ENCODE results near the gene SLC41A3.

The SLC41A3 gene

GRCh38 chr3:126106336-126107202 lies 22.6 kb upstream of the SLC41A3 start:
- no peak for DNase-seq (ENCODE audit: insufficient read length, low spot score)
- no peak for FAIRE-seq
- TF ChIP-seq CTCF (IDR thresholded peaks at IDR 0.05; ENCODE audit: insufficient read depth, missing control alignments): no peak

- DNase-seq (ENCODE audit: insufficient read length, low spot score): no peak
- no peak for TF ChIP-seq CTCF (IDR thresholded peaks at IDR 0.05; ENCODE audit: insufficient read depth, missing control alignments)
- no peak for FAIRE-seq
These were observed 21.8 kb upstream of the SLC41A3 start for GRCh38 chr3:126105691-126106187.

- DNase-seq (ENCODE audit: insufficient read length, low spot score): no peak
- no peak for FAIRE-seq
- no peak for TF ChIP-seq CTCF (IDR thresholded peaks at IDR 0.05; ENCODE audit: insufficient read depth, missing control alignments)
These were observed 21.1 kb upstream of the SLC41A3 start for GRCh38 chr3:126104742-126105605.

GRCh38 chr3:126104028-126104635 lies 20.2 kb upstream of the SLC41A3 start:
- FAIRE-seq (no peak), DNase-seq (ENCODE audit: insufficient read length, low spot score) (no peak)
- no peak for TF ChIP-seq CTCF (IDR thresholded peaks at IDR 0.05; ENCODE audit: insufficient read depth, missing control alignments)

- TF ChIP-seq CTCF (IDR thresholded peaks at IDR 0.05; ENCODE audit: insufficient read depth, missing control alignments): no peak
- DNase-seq (ENCODE audit: insufficient read length, low spot score) (no peak), FAIRE-seq (no peak)
These were observed 19.4 kb upstream of the SLC41A3 start for GRCh38 chr3:126103121-126104027.

- FAIRE-seq (no peak), DNase-seq (ENCODE audit: insufficient read length, low spot score) (no peak)
- TF ChIP-seq CTCF (IDR thresholded peaks at IDR 0.05; ENCODE audit: insufficient read depth, missing control alignments): no peak
These were observed 18.6 kb upstream of the SLC41A3 start for GRCh38 chr3:126102530-126102951.

Measured in D721Med (cell line).